Activated CD4-positive, CD25-positive, alpha-beta regulatory T cell (primary cell): Measurements from ENCODE around the gene SYP.
A peak's percentile ranks its signal among the peaks of the same experiment; 100 is the strongest.

Experiments
- DNase-seq, 4 experiments: peaks; one replicate each; lab custom pipeline; 2025; lab: John Stamatoyannopoulos, UW

SYP gene

GRCh38 chrX:49199906-49200771 is at the start of gene SYP:
Gene SYP (minus strand): TSS chrX:49200193. CDS start chrX:49200186, 7 bp downstream.
- peak; percentile 72 to 82 (median 78) for DNase-seq

- no peak for DNase-seq
Observed at GRCh38 chrX:49249616-49250015, 49.6 kb upstream of the SYP start.

- DNase-seq: peak in 1 of 4 experiments; percentile 10
Observed at GRCh38 chrX:49249071-49249470, 49.1 kb upstream of the SYP start.

DNA sequence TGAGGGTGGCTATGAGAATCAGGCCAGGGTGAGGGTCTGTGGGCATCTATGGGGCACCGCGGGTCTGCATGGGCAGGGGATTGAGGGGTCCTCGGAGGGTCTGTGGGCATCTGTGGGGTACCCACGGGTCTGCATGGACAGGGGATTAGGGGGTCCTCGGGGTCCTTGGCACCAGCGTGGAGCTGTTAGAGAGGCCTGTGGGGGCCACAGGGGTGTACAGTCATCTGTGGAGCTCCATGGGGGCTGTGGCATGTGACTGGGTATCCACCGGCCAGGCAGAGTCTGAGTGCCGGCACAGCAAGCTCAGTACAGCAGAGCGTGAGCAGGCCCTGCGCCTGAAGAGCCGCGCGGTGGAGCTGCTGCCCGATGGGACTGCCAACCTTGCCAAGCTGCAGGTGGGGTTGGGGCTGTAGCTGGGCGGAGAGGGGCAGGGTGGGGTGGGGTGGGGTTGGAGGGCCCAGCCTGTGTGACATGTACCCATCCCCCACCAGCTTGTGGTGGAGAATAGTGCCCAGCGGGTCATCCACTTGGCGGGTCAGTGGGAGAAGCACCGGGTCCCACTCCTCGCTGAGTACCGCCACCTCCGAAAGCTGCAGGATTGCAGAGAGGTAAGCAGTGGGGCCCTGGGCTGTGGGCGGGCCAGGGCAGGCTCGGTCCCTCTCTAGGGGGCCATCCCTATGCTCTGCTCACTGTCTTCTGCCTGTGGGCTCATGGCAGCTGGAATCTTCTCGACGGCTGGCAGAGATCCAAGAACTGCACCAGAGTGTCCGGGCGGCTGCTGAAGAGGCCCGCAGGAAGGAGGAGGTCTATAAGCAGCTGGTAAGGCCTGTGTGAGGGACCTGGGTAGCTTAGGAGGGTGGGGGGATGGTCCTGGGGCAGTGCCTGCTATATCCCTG is 48.2 kb upstream of the SYP start:
- no peak for DNase-seq

DNA sequence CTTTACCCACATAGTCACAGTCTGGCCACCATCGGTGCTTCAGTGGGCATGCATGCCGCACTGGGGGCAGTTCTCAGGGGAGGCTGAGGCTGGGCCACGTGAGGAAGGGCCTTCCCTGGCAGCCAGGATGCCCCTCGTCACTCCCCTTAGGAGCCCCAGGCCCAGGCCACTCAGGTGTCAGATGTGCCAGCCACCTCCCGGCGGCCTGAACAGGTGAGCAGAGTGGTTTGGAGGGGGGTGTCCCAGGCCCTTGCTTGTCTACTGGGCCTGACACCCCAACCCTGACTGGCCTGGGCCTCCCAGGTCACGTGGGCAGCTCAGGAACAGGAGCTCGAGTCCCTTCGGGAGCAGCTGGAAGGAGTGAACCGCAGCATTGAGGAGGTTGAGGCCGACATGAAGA is 47.4 kb upstream of the SYP start:
- no peak for DNase-seq

DNA sequence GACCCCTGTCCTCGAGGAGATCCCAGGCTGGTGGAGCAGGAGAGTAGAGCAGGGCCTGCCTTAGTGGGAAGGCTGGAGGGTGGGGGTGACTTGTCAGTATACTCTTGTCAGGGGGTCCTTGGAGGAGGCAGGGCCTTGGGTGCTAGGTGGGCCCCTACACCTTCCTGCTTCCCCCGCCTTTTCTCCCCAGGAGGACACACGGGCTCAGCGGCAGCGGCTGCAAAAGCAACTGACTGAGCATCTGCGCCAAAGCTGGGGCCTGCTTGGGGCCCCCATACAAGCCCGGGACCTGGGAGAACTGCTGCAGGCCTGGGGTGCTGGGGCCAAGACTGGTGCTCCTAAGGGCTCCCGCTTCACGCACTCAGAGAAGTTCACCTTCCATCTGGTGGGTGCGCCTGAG is 46.5 kb upstream of the SYP start:
- DNase-seq: no peak

GRCh38 chrX:49244207-49244606 is 44.2 kb upstream of the SYP start:
- no peak for DNase-seq

GRCh38 chrX:49243166-49243565 is 43.2 kb upstream of the SYP start:
- DNase-seq: no peak

DNA sequence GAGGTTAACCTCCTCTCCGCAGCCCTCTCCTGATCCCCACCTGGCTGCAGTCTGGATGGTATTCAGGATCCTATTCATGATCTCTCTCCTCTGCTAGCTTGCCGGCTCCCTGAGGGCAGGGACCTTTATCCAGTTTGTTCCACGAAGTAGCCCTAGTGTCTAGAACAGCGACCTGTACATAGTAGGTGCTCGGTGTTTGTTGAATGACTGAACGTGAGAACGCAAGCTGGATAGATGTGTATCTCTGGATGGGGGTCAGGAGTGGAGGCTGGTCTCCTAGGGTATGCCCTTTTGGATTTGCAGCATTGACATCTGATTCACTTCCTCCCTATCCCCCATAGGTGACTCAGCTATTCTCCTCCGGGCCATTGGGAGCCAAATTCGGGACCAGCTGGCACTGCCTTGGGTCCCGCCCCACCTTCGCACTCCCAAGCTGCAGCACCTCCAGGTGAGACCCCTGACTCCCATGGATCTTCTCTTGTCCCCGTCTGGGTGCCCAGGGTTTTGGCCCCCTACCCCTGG is 42.6 kb upstream of the SYP start:
- DNase-seq: no peak

DNA sequence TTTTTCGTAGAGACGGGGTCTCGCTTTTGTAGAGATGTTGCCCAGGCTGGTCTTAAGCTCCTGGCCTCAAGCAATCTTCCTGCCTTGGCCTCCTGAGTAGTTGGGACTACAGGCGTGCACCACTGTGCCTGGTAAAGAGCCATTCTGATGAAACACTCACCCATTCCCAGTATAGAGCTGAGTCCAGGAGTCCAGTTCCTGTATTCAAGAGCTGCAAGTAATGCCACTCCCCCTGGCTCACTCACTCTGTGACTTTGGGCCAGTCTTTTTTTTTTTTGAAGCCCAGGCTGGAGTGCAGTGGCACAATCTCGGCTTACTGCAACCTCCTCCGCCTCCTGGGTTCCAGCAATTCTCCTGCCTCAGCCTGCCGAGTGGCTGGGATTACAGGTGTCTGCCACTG is 38.7 kb upstream of the SYP start:
- no peak for DNase-seq

- DNase-seq: no peak
Observed at GRCh38 chrX:49237060-49237459, 37.1 kb upstream of the SYP start.

DNA sequence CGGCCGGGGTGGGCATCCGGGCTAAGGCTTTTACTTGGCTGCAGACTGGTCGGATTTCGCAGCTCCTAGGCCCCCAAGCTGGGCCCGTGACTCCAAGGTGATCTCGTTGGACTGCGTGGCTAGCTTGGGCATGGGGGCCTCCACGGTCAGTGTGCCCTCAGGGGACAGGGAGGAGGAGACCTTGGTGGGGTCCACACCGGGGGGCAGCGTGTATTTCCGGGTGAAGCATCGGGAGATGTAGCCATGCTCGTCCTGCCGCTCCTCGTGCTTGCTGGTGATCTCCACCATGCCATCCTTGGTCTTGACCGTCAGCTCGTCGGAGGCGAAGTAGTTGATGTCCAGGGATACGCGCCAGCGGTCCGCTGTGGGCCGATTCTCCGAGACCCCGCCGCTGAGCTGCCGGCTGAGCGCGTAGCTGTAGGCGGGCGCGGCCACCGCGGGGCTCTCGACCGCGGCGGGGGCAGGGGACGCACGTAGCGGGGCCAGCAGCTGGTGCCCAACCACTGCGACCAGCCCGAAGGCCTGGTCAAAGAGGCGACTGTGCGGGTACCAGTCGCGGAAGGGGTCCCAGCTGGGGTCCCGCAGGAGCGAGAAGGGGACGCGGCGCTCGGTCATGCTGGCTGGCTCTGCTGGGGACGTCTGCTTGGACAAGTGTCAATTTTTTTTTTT is 34.0 kb upstream of the SYP start:
- no peak for DNase-seq

DNA sequence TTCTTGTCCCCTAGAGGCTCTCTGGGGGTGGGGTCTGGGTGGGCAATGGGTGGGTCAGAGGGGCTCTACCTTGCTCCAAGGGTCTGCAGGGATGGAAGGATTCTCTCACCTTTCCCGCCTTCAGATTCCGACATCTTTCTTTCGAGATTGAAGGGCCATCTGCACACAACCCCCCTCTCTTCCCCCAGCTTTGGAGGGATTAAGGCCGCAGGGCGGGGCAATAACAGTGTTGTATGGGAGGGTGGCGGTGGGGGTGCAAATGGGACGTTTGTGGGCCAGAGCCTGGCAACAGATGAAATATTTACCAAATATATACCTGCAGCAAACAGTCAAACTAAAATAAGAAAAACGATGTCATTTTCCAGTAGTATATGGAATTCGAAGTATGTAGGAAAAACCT is 33.2 kb upstream of the SYP start, which contains the start of gene CACNA1F:
Gene CACNA1F (minus strand): TSS at position 165 of the 400 bp plus-strand sequence. CDS start 31 bp downstream, at position 134.
- DNase-seq: no peak

DNA sequence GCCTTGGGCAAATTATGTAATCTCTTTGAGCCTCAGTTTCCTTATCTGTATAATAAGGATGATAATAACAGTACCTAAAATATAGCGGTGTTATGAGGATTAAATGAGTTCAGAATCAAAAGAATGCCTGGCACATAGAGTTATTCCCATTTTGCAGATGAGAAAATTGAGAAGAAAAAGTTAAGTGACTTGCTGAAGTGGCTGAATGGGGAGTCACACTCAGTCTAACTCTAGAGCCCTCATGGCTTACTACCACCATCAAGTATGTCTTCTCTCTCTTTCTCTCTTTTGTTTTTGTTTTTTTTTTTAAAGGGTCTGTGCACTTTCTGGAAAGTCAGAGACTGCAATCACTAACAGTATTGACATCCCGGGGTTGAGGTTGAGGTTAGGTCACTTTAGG is 32.5 kb upstream of the SYP start:
- no peak for DNase-seq

DNA sequence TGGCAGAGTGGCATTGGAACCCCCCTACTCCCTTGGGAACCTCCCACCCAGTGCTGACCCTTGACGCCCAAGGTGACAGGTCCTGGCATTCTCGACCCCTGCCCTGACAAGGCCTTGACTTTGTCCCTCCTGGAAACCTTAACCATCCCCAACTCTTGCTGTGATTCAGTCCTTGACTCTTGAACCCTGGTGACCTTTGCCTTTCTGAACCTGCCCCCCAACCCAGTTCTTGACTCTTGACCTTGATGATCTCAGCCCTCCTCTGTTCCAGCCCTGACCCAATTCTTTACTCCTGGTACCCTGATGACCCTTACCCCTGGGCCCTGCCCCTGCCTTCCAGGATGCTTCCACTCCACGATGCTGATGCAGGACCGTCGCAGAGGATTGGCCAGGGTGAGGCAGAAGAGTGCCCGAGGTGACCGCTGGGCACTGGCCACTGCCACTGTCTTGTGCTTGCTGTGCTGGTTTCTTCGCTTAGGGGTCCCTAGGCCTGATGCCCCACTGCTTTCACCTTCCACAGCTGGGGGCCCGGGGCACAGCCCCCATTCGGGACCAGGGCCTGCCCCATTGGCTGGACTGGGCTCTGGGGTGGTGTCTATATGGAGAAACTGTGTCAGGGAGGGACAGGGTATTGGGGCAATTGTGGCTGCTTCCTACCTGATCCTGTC is 31.5 kb upstream of the SYP start:
- DNase-seq: no peak

GRCh38 chrX:49230500-49231232 is 30.7 kb upstream of the SYP start:
- peak in 2 of 4 experiments; percentile 21 to 23 for DNase-seq

DNA sequence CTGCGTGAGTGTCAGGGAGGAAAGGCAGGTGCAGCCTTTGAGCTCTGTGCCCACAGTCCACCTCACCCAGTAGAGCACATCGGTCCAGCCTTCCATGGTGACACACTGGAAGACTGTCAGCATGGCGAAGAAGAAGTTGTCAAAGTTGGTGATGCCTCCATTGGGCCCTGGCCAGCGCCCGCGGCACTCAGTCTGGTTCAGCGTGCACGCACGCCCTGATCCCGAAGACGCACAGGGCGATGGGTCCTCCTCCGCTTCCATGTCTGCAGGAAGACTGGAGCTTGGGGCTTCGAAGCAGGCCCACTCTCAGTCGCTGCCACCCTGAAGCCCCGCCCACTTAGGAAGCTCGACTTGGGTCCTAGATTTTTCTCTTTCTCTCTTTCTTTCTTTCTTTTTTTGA is 28.2 kb upstream of the SYP start:
- DNase-seq: no peak

GRCh38 chrX:49227726-49228125 is 27.7 kb upstream of the SYP start:
- no peak for DNase-seq

DNA sequence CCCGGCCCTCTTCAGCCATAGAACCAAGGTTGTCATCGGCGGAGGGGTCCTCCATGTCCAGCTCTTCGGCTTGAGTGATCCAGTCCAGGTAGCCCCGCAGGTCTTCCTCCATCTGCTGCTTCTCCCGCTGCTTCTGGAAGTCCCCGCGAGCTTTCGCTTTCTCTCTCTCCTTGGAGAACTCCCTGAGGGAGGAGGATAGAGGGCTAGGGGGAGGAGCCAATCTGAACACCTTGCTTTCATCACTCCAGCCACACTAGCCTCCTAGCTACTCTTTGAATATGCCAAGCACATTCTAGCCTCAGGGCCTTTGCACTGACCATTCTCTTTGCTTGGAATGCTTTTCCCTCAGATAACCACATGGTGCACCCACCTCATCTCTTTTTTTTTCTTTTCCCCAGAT is 27.0 kb upstream of the SYP start:
- no peak for DNase-seq

DNA sequence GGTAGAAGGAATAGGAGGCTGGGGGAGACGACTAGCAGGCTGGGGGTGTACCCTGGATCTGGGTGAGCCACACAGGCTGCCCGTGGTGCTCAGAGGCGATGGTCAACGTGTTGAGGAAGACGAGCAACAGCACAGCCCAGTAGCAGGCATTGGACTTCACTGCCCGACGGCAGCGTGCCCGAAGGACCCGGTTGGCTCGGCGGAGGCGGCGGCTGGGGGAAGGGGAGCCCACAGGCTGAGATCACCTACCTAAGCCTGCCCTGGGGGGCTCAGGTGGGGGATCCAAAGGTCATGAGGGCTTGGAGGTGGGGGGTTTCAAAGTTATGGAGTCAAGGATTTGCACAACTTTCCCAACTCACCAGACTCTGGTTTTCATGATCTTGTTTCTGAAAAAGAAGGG is 25.9 kb upstream of the SYP start:
- DNase-seq: no peak

DNA sequence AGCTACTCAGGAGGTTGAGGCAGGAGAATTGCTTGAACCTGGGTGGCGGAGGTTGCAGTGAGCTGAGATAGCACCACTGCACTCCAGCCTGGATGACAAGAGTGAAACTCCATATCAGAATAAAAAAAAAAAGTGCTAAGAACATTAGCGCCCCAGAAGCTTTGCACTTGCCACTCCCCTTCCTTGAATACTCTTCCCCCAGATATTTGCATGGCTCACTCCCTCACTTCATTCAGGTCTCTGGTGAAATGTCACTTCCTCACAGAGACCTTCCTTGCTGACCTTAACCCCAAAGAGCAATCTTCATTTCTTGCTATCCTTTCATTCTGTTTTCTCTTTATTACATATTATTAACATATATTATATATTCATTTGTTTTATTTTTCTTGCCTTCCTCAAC is 21.9 kb upstream of the SYP start:
- DNase-seq: no peak
